Activated CD4-positive, alpha-beta T cell treated with anti-CD3 and anti-CD28 coated beads, Interleukin-2, amount 10 ng/mL, durations not matched to agents 24 days and 14 days (primary cell): ENCODE measurements around the gene ZER1. TPM values are rescaled to one million over a fixed set of nuclear protein-coding genes. Genes with fewer than 3 reads are reported as not detected.

Experiments
- DNase-seq: peaks from one replicate; pipeline ENCODE4 v3.0.0; 2022
- H3K27ac Mint-ChIP-seq: one replicate; pipeline ENCODE4 v1.8.0; 2022; ENCODE audit warnings: mild to moderate bottlenecking, mixed read lengths
- H3K27me3 Mint-ChIP-seq: one replicate; pipeline ENCODE4 v1.8.0; 2022; ENCODE audit warnings: mixed read lengths
- H3K36me3 Mint-ChIP-seq: one replicate; pipeline ENCODE4 v1.8.0; 2022; ENCODE audit warnings: low read depth, mild to moderate bottlenecking, mixed read lengths
- H3K4me1 Mint-ChIP-seq: one replicate; pipeline ENCODE4 v1.8.0; 2021; ENCODE audit warnings: mixed read lengths
- H3K4me3 Mint-ChIP-seq: one replicate; pipeline ENCODE4 v1.8.0; 2022; ENCODE audit warnings: mild to moderate bottlenecking, moderate library complexity, mixed read lengths
- H3K9me3 Mint-ChIP-seq: one replicate; pipeline ENCODE4 v1.8.0; 2021; ENCODE audit warnings: mixed read lengths
- intact Hi-C: fragments of 100-400 bp; cut with micrococcal nuclease; formaldehyde crosslinking; loops from one replicate; pipeline ENCODE4 v1.15.1; 2023
- total RNA-seq: library from RNA; stranded (reverse); gene quantifications from 2 replicates; pipeline ENCODE4 v1.2.3, GENCODE V29; 2022

The ZER1 gene
- total RNA-seq, 1 donor from 2014 or later, result 12.3 TPM

GRCh38 chr9:128683340-128684064 is 88.2 kb downstream of the ZER1 start:
- Mint-ChIP-seq H3K27ac (peak overlapping the region; percentile 96), H3K9me3 (no peaks in the 10 kb centered on the region), H3K36me3 (peaks cover 9% of the 10 kb centered on the region), H3K27me3 (no peaks in the 10 kb centered on the region), H3K4me3 (peak overlapping the region; percentile 95), H3K4me1 (peaks cover 42% of the 10 kb centered on the region)
- intact Hi-C loops, result loop anchor here (1.0 to 2.0 kb wide), 5 partner anchors 19 to 227 kb away; partner anchors contain the start of genes DYNC2I2, ODF2, PKN3 and SPTAN1
- peak; percentile 80 for DNase-seq

Other genes starting within 250 kb of the ZER1 start
- gene SPTAN1, start 219.3 kb downstream of the ZER1 start, total RNA-seq, result 240 and 249 TPM in 2 replicates
- 47.4 and 47.7 TPM in 2 replicates for gene DYNC2I2, start 115.1 kb downstream of the ZER1 start, total RNA-seq
- gene SET, start 82.7 kb downstream of the ZER1 start, total RNA-seq, result 831 and 846 TPM in 2 replicates
- 22.9 and 24.3 TPM in 2 replicates for gene PKN3, start 69.4 kb downstream of the ZER1 start, total RNA-seq
- gene ZDHHC12, start 47.8 kb downstream of the ZER1 start, total RNA-seq, result 46.9 and 48.4 TPM in 2 replicates
- 19.2 and 19.9 TPM in 2 replicates for gene TBC1D13, start 15.3 kb upstream of the ZER1 start, total RNA-seq
- 22.9 and 23.3 TPM in 2 replicates for gene ENDOG, start 46.6 kb upstream of the ZER1 start, total RNA-seq
- gene SPOUT1, start 57.9 kb upstream of the ZER1 start, total RNA-seq, result 149 and 154 TPM in 2 replicates
- 11.7 and 14.4 TPM in 2 replicates for gene KYAT1, start 110.0 kb upstream of the ZER1 start, total RNA-seq
- gene LRRC8A, start 110.2 kb upstream of the ZER1 start, total RNA-seq, result 27.7 and 28.4 TPM in 2 replicates
- 0.45 and 0.47 TPM in 2 replicates for gene PHYHD1, start 149.1 kb upstream of the ZER1 start, total RNA-seq
- 15.2 and 15.9 TPM in 2 replicates for gene DOLK, start 175.7 kb upstream of the ZER1 start, total RNA-seq
- gene NUP188, start 175.8 kb upstream of the ZER1 start, total RNA-seq, result 162 and 176 TPM in 2 replicates